RWPE2 (cell line): ENCODE measurements around the gene THSD7A.

Source experiments
- ATAC-seq: fragments of 200-7000 bp; cut with Tn5 transposase; 3 replicates; pipeline ENCODE4 v1.9.1; 2021; ENCODE audit warnings: low read depth
- DNase-seq: peaks from one replicate; pipeline ENCODE4 v3.0.0-alpha.2; 2020; ENCODE audit warnings: low spot score
- H3K27ac ChIP-seq: fragments of 450-650 bp; 2 replicates; pipeline ENCODE4 v1.5.1; 2017; ENCODE audit warnings: mild to moderate bottlenecking; ENCODE audit not compliant: poor library complexity, severe bottlenecking
- H3K27me3 ChIP-seq: fragments of 250-450 bp; sonication (Bioruptor Pico); 2 replicates; pipeline ENCODE4 v1.5.1; 2021; ENCODE audit warnings: mild to moderate bottlenecking, moderate library complexity; ENCODE audit not compliant: insufficient read depth, poor library complexity, severe bottlenecking
- H3K36me3 ChIP-seq: fragments of 250-450 bp; sonication (Bioruptor Pico); 2 replicates; pipeline ENCODE4 v1.5.1; 2020; ENCODE audit warnings: low read depth, mild to moderate bottlenecking, moderate library complexity
- H3K4me1 ChIP-seq: fragments of 250-450 bp; sonication (Bioruptor Pico); 2 replicates; pipeline ENCODE4 v1.5.1; 2021; ENCODE audit warnings: mild to moderate bottlenecking, moderate library complexity; ENCODE audit not compliant: insufficient read depth, poor library complexity, severe bottlenecking
- H3K4me3 ChIP-seq: fragments of 250-450 bp; sonication (Bioruptor Pico); 2 replicates; pipeline ENCODE4 v1.5.1; 2021; ENCODE audit warnings: mild to moderate bottlenecking, moderate library complexity; ENCODE audit not compliant: severe bottlenecking
- H3K9me3 ChIP-seq: fragments of 250-450 bp; sonication (Bioruptor Pico); 2 replicates; pipeline ENCODE4 v1.5.1; 2021; ENCODE audit warnings: mild to moderate bottlenecking, moderate library complexity; ENCODE audit not compliant: severe bottlenecking
- TF ChIP-seq, protein P1 (sequence below): fragments of 450-650 bp; IDR thresholded peaks from one replicate; pipeline ENCODE4 v1.5.1; 2017; ENCODE audit warnings: mild to moderate bottlenecking, moderate library complexity; ENCODE audit not compliant: poor library complexity, severe bottlenecking

The THSD7A gene

DNA sequence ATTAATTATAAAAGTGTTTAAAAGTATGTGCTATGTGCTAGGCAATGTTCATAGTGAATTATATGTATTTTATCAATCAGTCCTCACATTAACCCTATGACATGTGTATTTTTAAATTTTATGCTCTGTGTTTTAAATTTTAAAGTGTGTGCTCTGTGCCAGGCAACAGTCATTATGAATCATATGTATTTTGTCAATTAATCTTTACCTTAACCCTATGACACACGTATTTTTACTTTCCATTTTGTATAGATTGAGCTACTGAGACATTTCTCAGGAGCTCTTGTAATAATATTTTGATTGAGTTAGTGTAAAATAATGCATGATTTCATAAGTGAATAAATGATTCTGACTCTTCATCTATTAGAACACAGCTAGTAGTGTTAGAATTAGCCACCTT is 117.8 kb downstream of the THSD7A start:
- H3K4me1 ChIP-seq, result no peaks in the 10 kb centered on the region
- H3K9me3 ChIP-seq, result no peaks in the 10 kb centered on the region
- H3K4me3 ChIP-seq, result no peak overlapping the region
- ATAC-seq (0 out of 3 replicates have a peak, but pooled peaks have one; percentile 60), DNase-seq (no peak)
- TF ChIP-seq, protein P1, sequence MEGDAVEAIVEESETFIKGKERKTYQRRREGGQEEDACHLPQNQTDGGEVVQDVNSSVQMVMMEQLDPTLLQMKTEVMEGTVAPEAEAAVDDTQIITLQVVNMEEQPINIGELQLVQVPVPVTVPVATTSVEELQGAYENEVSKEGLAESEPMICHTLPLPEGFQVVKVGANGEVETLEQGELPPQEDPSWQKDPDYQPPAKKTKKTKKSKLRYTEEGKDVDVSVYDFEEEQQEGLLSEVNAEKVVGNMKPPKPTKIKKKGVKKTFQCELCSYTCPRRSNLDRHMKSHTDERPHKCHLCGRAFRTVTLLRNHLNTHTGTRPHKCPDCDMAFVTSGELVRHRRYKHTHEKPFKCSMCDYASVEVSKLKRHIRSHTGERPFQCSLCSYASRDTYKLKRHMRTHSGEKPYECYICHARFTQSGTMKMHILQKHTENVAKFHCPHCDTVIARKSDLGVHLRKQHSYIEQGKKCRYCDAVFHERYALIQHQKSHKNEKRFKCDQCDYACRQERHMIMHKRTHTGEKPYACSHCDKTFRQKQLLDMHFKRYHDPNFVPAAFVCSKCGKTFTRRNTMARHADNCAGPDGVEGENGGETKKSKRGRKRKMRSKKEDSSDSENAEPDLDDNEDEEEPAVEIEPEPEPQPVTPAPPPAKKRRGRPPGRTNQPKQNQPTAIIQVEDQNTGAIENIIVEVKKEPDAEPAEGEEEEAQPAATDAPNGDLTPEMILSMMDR, result no peak
- no peaks in the 10 kb centered on the region for H3K27me3 ChIP-seq
- H3K36me3 ChIP-seq, result no peaks in the 10 kb centered on the region
- no peak overlapping the region for H3K27ac ChIP-seq

DNA sequence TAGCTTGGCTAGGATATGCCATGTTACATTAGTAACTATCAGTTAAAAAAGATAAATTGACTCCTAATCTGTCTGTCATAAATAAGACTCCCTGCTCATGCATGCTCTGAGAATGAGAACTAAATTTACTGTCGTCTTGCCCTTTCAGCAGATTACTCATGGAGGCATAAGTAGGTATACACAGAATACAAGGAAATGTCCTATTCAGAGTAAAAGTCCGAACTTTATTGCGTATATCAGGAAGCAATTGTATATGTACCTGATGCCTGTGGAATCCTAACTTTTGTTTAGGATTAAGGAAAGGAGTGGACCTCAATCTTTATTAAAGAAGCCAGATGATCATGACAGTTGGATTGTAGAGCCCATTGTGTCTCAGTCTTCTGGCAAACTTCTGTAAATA is 118.6 kb downstream of the THSD7A start:
- DNase-seq, result no peak
- no peaks in the 10 kb centered on the region for H3K27me3 ChIP-seq
- H3K9me3 ChIP-seq, result no peaks in the 10 kb centered on the region
- TF ChIP-seq, protein P1, result no peak
- H3K4me3 ChIP-seq, result no peak overlapping the region
- no peaks in the 10 kb centered on the region for H3K4me1 ChIP-seq
- no peaks in the 10 kb centered on the region for H3K36me3 ChIP-seq
- H3K27ac ChIP-seq, result no peak overlapping the region
- no peak for ATAC-seq

DNA sequence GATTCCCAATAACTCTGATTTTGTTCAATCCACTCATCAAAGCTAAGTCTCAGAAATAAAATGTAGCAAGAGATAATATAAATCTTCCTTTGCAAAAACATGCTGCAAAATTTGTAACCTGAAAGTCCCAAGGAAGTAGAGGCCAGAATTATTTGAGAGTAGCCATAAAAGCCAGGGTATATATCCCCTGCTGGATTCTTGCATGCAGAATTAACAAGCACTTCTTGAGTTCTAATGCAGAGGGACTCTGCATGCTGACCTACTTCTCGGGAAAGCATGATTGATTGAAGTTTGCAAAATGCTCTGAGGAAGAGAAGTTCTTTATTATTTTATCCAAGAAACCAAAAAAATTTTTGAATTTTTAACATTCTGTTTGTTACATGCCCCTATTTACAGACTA is 121.6 kb downstream of the THSD7A start:
- no peak overlapping the region for H3K27ac ChIP-seq
- no peak for ATAC-seq

DNA sequence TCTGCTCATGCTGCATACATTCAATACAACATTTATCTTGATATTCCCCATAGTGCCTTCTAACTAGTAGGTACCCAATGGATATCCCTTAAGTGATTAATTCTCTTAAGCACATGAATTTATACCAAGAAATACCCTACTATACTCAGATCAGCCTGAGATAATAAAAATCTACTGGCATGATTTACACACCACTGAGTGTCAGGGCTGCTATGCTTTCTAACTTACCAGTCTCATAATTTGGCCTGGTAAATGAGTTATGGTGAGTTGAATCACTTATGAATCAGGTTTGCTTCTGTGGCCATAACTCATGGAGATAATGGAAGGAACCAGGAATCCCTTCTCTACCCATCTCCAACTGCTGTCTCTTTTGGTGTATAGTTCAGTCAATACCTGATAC is 122.8 kb downstream of the THSD7A start:
- ATAC-seq (no peak), DNase-seq (no peak)
- TF ChIP-seq, protein P1, result no peak
- H3K36me3 ChIP-seq, result no peaks in the 10 kb centered on the region
- H3K27me3 ChIP-seq, result no peaks in the 10 kb centered on the region
- no peaks in the 10 kb centered on the region for H3K9me3 ChIP-seq
- H3K27ac ChIP-seq, result no peak overlapping the region
- H3K4me3 ChIP-seq, result no peak overlapping the region
- no peaks in the 10 kb centered on the region for H3K4me1 ChIP-seq

More for the DNA sequence above, 121.6 kb downstream of the THSD7A start:
- no peaks in the 10 kb centered on the region for H3K9me3 ChIP-seq
- no peaks in the 10 kb centered on the region for H3K27me3 ChIP-seq
- H3K4me1 ChIP-seq, result no peaks in the 10 kb centered on the region
- no peak overlapping the region for H3K4me3 ChIP-seq
- TF ChIP-seq, protein P1, result no peak
- DNase-seq, result no peak
- no peaks in the 10 kb centered on the region for H3K36me3 ChIP-seq

DNA sequence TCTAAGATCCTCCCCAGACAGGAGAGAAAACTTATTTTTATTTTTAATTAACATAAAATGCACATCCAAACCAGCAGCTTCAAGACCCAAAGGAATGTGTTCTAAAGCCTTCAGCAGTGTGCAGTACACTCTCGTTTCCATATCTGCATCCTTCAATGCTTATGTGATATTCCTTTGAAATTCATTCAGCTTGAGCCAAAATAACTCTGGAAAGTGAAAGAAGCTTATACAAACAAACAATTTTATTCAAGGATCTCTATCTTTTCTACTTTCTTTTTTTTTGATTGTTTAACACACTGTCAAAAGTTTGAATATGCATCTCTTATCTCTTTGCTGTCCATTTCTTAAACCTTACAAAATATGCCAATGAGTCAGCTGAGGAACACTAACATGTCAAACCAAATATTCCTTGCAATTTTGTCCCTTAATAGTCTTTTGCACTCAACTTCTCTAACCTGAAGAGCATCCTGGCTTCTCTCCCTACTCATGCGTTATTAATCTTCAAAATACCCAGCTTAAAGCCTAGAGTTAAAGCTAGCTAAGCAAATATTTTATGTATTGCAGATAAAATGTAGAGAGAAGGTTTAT is 124.3 kb downstream of the THSD7A start:
- Histone ChIP-seq H3K27me3 (no peaks in the 10 kb centered on the region), H3K9me3 (no peaks in the 10 kb centered on the region), H3K27ac (no peak overlapping the region), H3K4me3 (no peak overlapping the region), H3K36me3 (no peaks in the 10 kb centered on the region), H3K4me1 (no peaks in the 10 kb centered on the region)
- DNase-seq, result no peak
- TF ChIP-seq, protein P1, result no peak
- no peak for ATAC-seq
